OCI-LY7 (cell line): Measurements from ENCODE around the gene RAB7A. TPM values are rescaled to one million over a fixed set of nuclear protein-coding genes. Genes with fewer than 3 reads are reported as not detected.

ENCODE experiments used
- BruUV-seq: library from RNA; stranded (reverse); fragments of 400-500 nt; replicated peaks from 2 replicates; lab custom pipeline; 2021; lab: Mats Ljungman, UMichigan
- CTCF ChIA-PET: fragments of 300-600 bp; sonication (Branson Sonifier 250); formaldehyde crosslinking; loops from one replicate; lab custom pipeline; 2022; ENCODE audit warnings: antibody characterized with exemption; ENCODE audit not compliant: unreplicated experiment; lab: Charles Lee
- POLR2A ChIA-PET: fragments of 300-600 bp; sonication (Branson Sonifier 250); formaldehyde crosslinking; loops from one replicate; lab custom pipeline; 2022; ENCODE audit warnings: antibody characterized with exemption; lab: Charles Lee
- DNase-seq: peaks from one replicate; pipeline ENCODE4 v3.0.0-alpha.2; 2015; ENCODE audit warnings: low spot score
- H2AFZ ChIP-seq: fragments of 200-600 bp; sonication (generic), shearing (Covaris generic); 2 replicates; pipeline ENCODE4 v1.6.1; 2014; ENCODE audit warnings: mild to moderate bottlenecking, antibody characterized with exemption, low read length, moderate library complexity
- H3K27ac ChIP-seq: fragments of 200-600 bp; sonication (generic); 2 replicates; pipeline ENCODE4 v1.5.1; 2014; ENCODE audit warnings: mixed run types, low read depth, mild to moderate bottlenecking, moderate library complexity, low read length, inconsistent platforms; ENCODE audit not compliant: poor library complexity, severe bottlenecking
- H3K36me3 ChIP-seq: fragments of 200-600 bp; sonication (generic); 2 replicates; pipeline ENCODE4 v1.6.1; 2014; ENCODE audit warnings: mild to moderate bottlenecking, antibody characterized with exemption, low read length, moderate library complexity, mixed read lengths; ENCODE audit not compliant: insufficient read depth
- H3K4me1 ChIP-seq: fragments of 200-600 bp; sonication (generic); 2 replicates; pipeline ENCODE4 v1.5.1; 2014; ENCODE audit warnings: mild to moderate bottlenecking, low read length; ENCODE audit not compliant: insufficient read depth, poor library complexity, severe bottlenecking
- H3K4me2 ChIP-seq: fragments of 200-600 bp; sonication (generic); 2 replicates; pipeline ENCODE4 v1.6.1; 2014; ENCODE audit warnings: mild to moderate bottlenecking, low read length
- H3K4me3 ChIP-seq: fragments of 200-600 bp; sonication (generic); 2 replicates; pipeline ENCODE4 v1.5.1; 2014; ENCODE audit warnings: mild to moderate bottlenecking, low read depth, low read length; ENCODE audit not compliant: poor library complexity, severe bottlenecking
- H3K79me2 ChIP-seq: fragments of 200-600 bp; sonication (generic); 2 replicates; pipeline ENCODE4 v1.6.1; 2016; ENCODE audit warnings: low read depth, mild to moderate bottlenecking, low read length, moderate library complexity, mixed read lengths; ENCODE audit not compliant: insufficient read depth
- H3K9me2 ChIP-seq: fragments of 200-600 bp; sonication (generic); 2 replicates; pipeline ENCODE4 v1.6.1; 2016; ENCODE audit warnings: mild to moderate bottlenecking, low read length, mixed read lengths; ENCODE audit not compliant: insufficient read depth
- H3K9me3 ChIP-seq: fragments of 200-600 bp; sonication (generic); 2 replicates; pipeline ENCODE4 v1.6.1; 2014; ENCODE audit warnings: mild to moderate bottlenecking, mixed run types, low read length, mixed read lengths
- H4K20me1 ChIP-seq: fragments of 200-600 bp; sonication (generic); 2 replicates; pipeline ENCODE4 v1.6.1; 2014; ENCODE audit warnings: mild to moderate bottlenecking, antibody characterized with exemption, low read length, moderate library complexity, mixed read lengths; ENCODE audit not compliant: insufficient read depth
- EZH2phosphoT487 ChIP-seq: fragments of 200-600 bp; sonication (generic); IDR thresholded peaks from 2 replicates; pipeline ENCODE4 v1.6.1; 2018; ENCODE audit warnings: low read depth, borderline replicate concordance, mild to moderate bottlenecking, mixed run types, antibody characterized with exemption, low read length, moderate library complexity, mixed read lengths
- intact Hi-C: fragments of 100-400 bp; cut with micrococcal nuclease; formaldehyde crosslinking; loops from one replicate; pipeline ENCODE4 v1.10.0; 2022; ENCODE audit not compliant: unreplicated experiment
- total RNA-seq, 2 experiments: library from RNA; depleted of rRNA in 1 of 2; stranded (reverse); fragments of >200 nt in 1 of 2; shearing (Covaris generic) in 1 of 2; gene quantifications; 2 replicates each; pipeline ENCODE4 v1.2.3, GENCODE V29; 2014 to 2022
- TF ChIP-seq, protein P1 (sequence below): fragments of 200-600 bp; sonication (generic); conservative IDR thresholded peaks from 2 replicates; pipeline ENCODE4 v1.5.1; 2014; ENCODE audit warnings: mild to moderate bottlenecking, antibody characterized with exemption, low read length, moderate library complexity, mixed read lengths

Gene RAB7A
- total RNA-seq, 2 experiments from 2014 or later = 24.5 to 143 TPM

DNA sequence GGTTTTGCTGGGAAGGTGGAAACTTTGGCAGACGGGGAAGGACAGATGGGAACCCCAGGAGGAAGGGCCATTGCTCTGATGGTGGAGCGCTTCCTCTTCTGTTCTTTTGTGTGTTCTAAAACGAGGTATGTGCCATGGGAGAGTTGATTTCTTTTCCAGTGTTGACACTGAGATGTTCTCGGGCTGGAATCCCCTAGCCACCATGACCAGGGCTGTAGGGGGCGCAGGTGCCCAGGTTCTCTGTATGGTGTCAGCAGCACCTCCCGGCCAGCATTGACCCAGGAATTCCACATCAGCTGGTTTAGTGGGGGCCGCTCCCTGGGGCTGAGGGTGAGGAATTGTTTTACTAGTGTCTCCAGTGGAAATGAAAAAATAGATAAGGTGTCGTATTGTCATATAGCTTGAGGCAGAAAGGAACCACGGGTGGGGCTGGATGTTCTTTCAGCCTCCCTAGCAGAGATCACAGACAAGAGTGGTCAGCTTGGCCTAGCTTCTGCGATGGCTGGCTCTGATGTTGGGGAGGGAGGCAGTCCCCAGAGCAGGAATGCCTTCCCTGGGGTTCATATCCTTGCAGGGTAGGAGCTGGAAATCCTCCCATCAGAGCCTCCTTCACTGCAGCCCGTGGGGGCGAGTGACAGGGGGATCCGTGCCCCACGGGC is 119.3 kb downstream of the RAB7A start:
- no peaks in the 10 kb centered on the region for H3K9me2 ChIP-seq
- ChIA-PET CTCF (no interaction called here), POLR2A (interaction anchor here (0.6 kb wide), 1 partner anchor 156 kb away, joined by 3 read pairs; no protein-coding TSS in a partner anchor)
- H4K20me1 ChIP-seq = no peaks in the 10 kb centered on the region
- TF ChIP-seq, protein P1, sequence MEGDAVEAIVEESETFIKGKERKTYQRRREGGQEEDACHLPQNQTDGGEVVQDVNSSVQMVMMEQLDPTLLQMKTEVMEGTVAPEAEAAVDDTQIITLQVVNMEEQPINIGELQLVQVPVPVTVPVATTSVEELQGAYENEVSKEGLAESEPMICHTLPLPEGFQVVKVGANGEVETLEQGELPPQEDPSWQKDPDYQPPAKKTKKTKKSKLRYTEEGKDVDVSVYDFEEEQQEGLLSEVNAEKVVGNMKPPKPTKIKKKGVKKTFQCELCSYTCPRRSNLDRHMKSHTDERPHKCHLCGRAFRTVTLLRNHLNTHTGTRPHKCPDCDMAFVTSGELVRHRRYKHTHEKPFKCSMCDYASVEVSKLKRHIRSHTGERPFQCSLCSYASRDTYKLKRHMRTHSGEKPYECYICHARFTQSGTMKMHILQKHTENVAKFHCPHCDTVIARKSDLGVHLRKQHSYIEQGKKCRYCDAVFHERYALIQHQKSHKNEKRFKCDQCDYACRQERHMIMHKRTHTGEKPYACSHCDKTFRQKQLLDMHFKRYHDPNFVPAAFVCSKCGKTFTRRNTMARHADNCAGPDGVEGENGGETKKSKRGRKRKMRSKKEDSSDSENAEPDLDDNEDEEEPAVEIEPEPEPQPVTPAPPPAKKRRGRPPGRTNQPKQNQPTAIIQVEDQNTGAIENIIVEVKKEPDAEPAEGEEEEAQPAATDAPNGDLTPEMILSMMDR = peak; percentile 79
- TF ChIP-seq EZH2phosphoT487 = no peak
- H3K4me1 ChIP-seq = peaks cover 14% of the 10 kb centered on the region
- peak overlapping the region; percentile 56 for H3K4me3 ChIP-seq
- H3K4me2 ChIP-seq = peak overlapping the region; percentile 79
- no peaks in the 10 kb centered on the region for H3K36me3 ChIP-seq
- H3K79me2 ChIP-seq = no peaks in the 10 kb centered on the region
- no peaks in the 10 kb centered on the region for H3K9me3 ChIP-seq
- DNase-seq = peak; percentile 39
- intact Hi-C loops = loop anchor here (5.0 kb wide), 1 partner anchor 228 kb away; no protein-coding TSS in a partner anchor
- BruUV-seq = no TSS peak
- peak overlapping the region; percentile 91 for H2AFZ ChIP-seq
- no peak overlapping the region for H3K27ac ChIP-seq

- H3K4me3 ChIP-seq = peak overlapping the region; percentile 56
- DNase-seq = peak; percentile 76
- no peaks in the 10 kb centered on the region for H3K9me2 ChIP-seq
- H3K27ac ChIP-seq = peak overlapping the region; percentile 31
- H3K9me3 ChIP-seq = no peaks in the 10 kb centered on the region
- H3K4me1 ChIP-seq = peaks cover 14% of the 10 kb centered on the region
- CTCF ChIA-PET = no interaction called here
- no peaks in the 10 kb centered on the region for H3K36me3 ChIP-seq
- H2AFZ ChIP-seq = peak overlapping the region; percentile 91
- no peaks in the 10 kb centered on the region for H3K79me2 ChIP-seq
- POLR2A ChIA-PET = interaction anchor here (0.6 kb wide), 1 partner anchor 157 kb away, joined by 3 read pairs; no protein-coding TSS in a partner anchor
- intact Hi-C loops = loop anchor here (2.0 to 5.0 kb wide), 2 partner anchors 165 to 229 kb away; no protein-coding TSS in a partner anchor
- H4K20me1 ChIP-seq = no peaks in the 10 kb centered on the region
- TF ChIP-seq, protein P1 = peak; percentile 78
- no peak for TF ChIP-seq EZH2phosphoT487
- no TSS peak for BruUV-seq
- peak overlapping the region; percentile 79 for H3K4me2 ChIP-seq
These were observed 119.9 kb downstream of the RAB7A start for GRCh38 chr3:128845778-128846485.
